ENCODE measurements around the gene DAP. TPM values are rescaled to one million over a fixed set of nuclear protein-coding genes. Genes with fewer than 3 reads are reported as not detected.
A peak's percentile ranks its signal among the peaks of the same experiment; 100 is the strongest.

The DAP gene
- total and polyA plus RNA-seq, 2 of the 4 experiments (the other 2 are of a cell fraction) = 49.6 to 189 TPM

- peak overlapping the region; percentile 84; the same call in 1 of the 2 replicates for H3K56ac ChIP-seq (ENCODE audit: extremely low read depth, insufficient read depth, low read length)
- WGBS, 2 experiments (ENCODE audit: extremely low coverage in 2 of 2, insufficient read length in 1 of 2) = no CpG with 5 or more reads among the region's 3 CpGs
- BruUV-seq (replicated peaks) = no TSS peak
- DNase-seq (peak; percentile 92), ATAC-seq (ENCODE audit: low read depth) (peak; percentile 85)
- peaks cover 11% of the 10 kb centered on the region for H3K4me1 ChIP-seq (ENCODE audit: control insufficient read depth, insufficient read depth, low read length)
- H2BK5ac ChIP-seq (ENCODE audit: low read depth, low read length, poor library complexity, severe bottlenecking) = peak overlapping the region; percentile 68
- no peaks in the 10 kb centered on the region for H3K36me3 ChIP-seq (ENCODE audit: control insufficient read depth, insufficient read depth, low read length)
- intact Hi-C loops (cut with micrococcal nuclease) = no loop called here
- dilution Hi-C loops (cut with HindIII; ENCODE audit: low sequenced_read_pairs, unreplicated experiment) = no loop called here
- peak overlapping the region; percentile 79 for H3K4ac ChIP-seq (ENCODE audit: low read depth, low read length)
- peak overlapping the region; percentile 27 for H3K23ac ChIP-seq (ENCODE audit: low read depth, low read length)
- H4K20me1 ChIP-seq (ENCODE audit: insufficient read depth, low read length) = no peaks in the 10 kb centered on the region
- H2BK120ac ChIP-seq (ENCODE audit: low read depth, low read length) = peak overlapping the region; percentile 84
- CTCF ChIA-PET = interaction anchor here (0.9 kb wide), 1 partner anchor 17 kb away, joined by 3 read pairs; no protein-coding TSS in a partner anchor
- no peak overlapping the region for H3K4me3 ChIP-seq (ENCODE audit: insufficient read depth, low read depth, low read length)
- H3K27ac ChIP-seq (ENCODE audit: insufficient read depth, low read length) = peak overlapping the region; percentile 79; the same call in 1 of the 2 replicates
- peak overlapping the region; percentile 19; the same call in 1 of the 2 replicates for H4K5ac ChIP-seq (ENCODE audit: low read depth, low read length)
- peaks cover 11% of the 10 kb centered on the region for H3K9me1 ChIP-seq (ENCODE audit: insufficient read depth, low read length)
- H2AK9ac ChIP-seq (replicated peaks; ENCODE audit: low read depth, low read length, poor library complexity) = peak overlapping the region; percentile 25
- H3K9ac ChIP-seq (ENCODE audit: low read depth, low read length) = no peak overlapping the region
- H2BK15ac ChIP-seq (ENCODE audit: low read depth, low read length) = peak overlapping the region; percentile 98
- H2AFZ ChIP-seq (replicated peaks; ENCODE audit: low read length, poor library complexity) = no peak overlapping the region
- H2BK20ac ChIP-seq (ENCODE audit: low read depth, low read length) = peak overlapping the region; percentile 86
- in situ Hi-C loops (cut with MboI; ENCODE audit: low sequenced_read_pairs) = no loop called here
- TF ChIP-seq FOS (IDR thresholded peaks at IDR 0.05; ENCODE audit: low read depth, low read length) = peak; percentile 83
- peak; percentile 39; the same call in 1 of the 2 replicates for TF ChIP-seq MAZ (IDR thresholded peaks at IDR 0.05; ENCODE audit: borderline replicate concordance, low read depth, low read length)
- peak; percentile 48 for TF ChIP-seq BHLHE40 (IDR thresholded peaks at IDR 0.05; ENCODE audit: low read depth, low read length)
- no peak for TF ChIP-seq CHD1 (IDR thresholded peaks at IDR 0.05; ENCODE audit: low read depth, low read length)
- H3K4me2 ChIP-seq (ENCODE audit: low read depth, low read length) = 0 out of 2 replicates have a peak overlapping the region, but pooled peaks have one; percentile 6
- peak overlapping the region; percentile 70; the same call in 1 of the 2 replicates for H3K14ac ChIP-seq (replicated peaks; ENCODE audit: low read depth, low read length)
- H3K18ac ChIP-seq (ENCODE audit: low read depth, low read length) = peak overlapping the region; percentile 50
- H4K8ac ChIP-seq (ENCODE audit: low read depth in 2 of 2, low read length in 2 of 2) = peak overlapping the region; percentile 9 to 73; a peak in 2 of 4 replicates
- H3K79me1 ChIP-seq (ENCODE audit: low read depth in 1 of 2, low read length in 2 of 2) = no peaks in the 10 kb centered on the region; a peak in 1 of 4 replicates
- POLR2A ChIA-PET (ENCODE audit: unreplicated experiment) = no interaction called here
- peak overlapping the region; percentile 89 for H2AK5ac ChIP-seq (ENCODE audit: low read depth, low read length)
- peak overlapping the region; percentile 78 for H4K91ac ChIP-seq (ENCODE audit: insufficient read depth, low read depth, low read length)
- no peaks in the 10 kb centered on the region for H3K27me3 ChIP-seq (ENCODE audit: control insufficient read depth, insufficient read depth, low read length)
- no peaks in the 10 kb centered on the region for H3K9me3 ChIP-seq (ENCODE audit: control insufficient read depth, insufficient read depth, low read length)
Observed at GRCh38 chr5:10789021-10789420, 28.0 kb upstream of the DAP start.
